Measurements from ENCODE around the gene C1orf167. TPM values are rescaled to one million over a fixed set of nuclear protein-coding genes. Genes with fewer than 3 reads are reported as not detected.

C1orf167 gene
- total RNA-seq, 6 donors from 2014 or later = 1.0 to 14.3 (median 8.8) TPM

DNA sequence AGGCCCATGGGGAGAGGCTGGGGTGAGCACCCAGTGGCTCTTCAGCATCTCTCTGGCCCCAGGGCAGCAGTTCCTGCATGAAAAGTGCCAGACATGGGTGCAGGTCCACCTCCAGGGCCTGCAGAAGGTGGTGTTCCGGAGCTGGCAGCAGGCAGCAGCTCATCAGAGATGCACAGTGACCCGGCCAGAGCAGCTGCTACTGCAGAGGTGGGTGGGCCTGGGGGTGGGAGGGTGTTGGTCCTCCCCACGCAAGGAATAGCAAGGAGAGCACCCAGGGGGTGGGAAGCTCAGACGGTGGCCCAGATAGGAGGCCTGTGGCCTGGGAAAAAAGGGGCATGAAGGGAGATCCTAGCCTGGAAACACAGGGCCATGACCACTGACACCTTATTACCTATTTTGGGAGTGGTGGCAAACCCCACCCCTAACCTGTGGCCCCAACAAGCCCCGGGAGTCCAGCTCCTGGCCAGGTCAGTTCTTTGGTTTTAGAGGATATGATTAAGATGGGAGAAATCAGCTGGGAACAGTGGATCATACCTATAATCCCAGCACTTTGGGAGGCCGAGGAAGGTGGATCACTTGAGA, 20.2 kb downstream of the C1orf167 start:
- Histone ChIP-seq H3K4me1 (peaks cover 20 to 31% (median 29%) of the 10 kb centered on the region in 4 donors), H3K9me3 (no peaks in the 10 kb centered on the region), H3K36me3 (no peaks in the 10 kb centered on the region), H3K27me3 (no peaks in the 10 kb centered on the region), H3K27ac (no peak overlapping the region), H3K4me3 (no peak overlapping the region)
- TF ChIP-seq EP300 (IDR thresholded peaks at IDR 0.05) (no peak), CTCF (IDR thresholded peaks at IDR 0.05) (no peak), POLR2AphosphoS5 (IDR thresholded peaks at IDR 0.05) (no peak), POLR2A (IDR thresholded peaks at IDR 0.05) (no peak)
- 85 to 92% methylated on average over 6 of the region's 6 CpGs for WGBS, 2 donors
- ATAC-seq (ENCODE audit: low FRiP score in 2 of 2) (no peak), DNase-seq (peak in 1 of 2 donors; percentile 37)

DNA sequence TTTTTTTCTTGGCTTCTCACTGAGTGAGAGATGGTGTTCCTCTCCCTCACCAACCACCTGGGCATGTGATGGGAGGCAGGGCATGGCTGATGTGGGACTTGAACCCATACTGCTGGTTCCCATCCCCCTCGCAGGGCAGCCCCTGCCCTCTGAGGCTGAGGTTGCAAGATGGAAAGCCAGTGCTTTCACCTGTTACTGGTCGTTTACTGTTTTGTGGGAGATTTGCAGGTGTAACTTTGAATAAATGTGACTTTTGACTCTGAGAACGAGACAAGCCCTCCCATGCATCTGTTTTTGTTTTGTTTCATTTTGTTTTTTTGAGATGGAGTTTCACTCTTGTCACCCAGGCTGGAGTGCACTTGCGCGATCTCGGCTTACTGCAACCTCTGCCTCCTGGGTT, 21.6 kb downstream of the C1orf167 start:
- no peak for DNase-seq
- Histone ChIP-seq H3K9me3 (no peaks in the 10 kb centered on the region), H3K4me3 (no peak overlapping the region), H3K27me3 (no peaks in the 10 kb centered on the region), H3K36me3 (no peaks in the 10 kb centered on the region), H3K4me1 (peaks cover 33 to 44% (median 43%) of the 10 kb centered on the region in 4 donors), H3K27ac (no peak overlapping the region)
- 94 to 95% methylated on average over 5 to 6 of the region's 6 CpGs for whole genome bisulfite sequencing, 2 donors
- no peak for ATAC-seq (ENCODE audit: low FRiP score in 2 of 2)
- TF ChIP-seq POLR2AphosphoS5 (IDR thresholded peaks at IDR 0.05) (no peak), EP300 (IDR thresholded peaks at IDR 0.05) (no peak), CTCF (IDR thresholded peaks at IDR 0.05) (no peak), POLR2A (IDR thresholded peaks at IDR 0.05) (no peak)

- no peak for TF ChIP-seq POLR2A (IDR thresholded peaks at IDR 0.05)
- no peak for TF ChIP-seq EP300 (IDR thresholded peaks at IDR 0.05)
- TF ChIP-seq POLR2AphosphoS5 (IDR thresholded peaks at IDR 0.05) = no peak
- no peak for TF ChIP-seq CTCF (IDR thresholded peaks at IDR 0.05)
- DNase-seq = peak in 1 of 2 donors; percentile 60
Measured at GRCh38 chr1:11784256-11784992, 22.4 kb downstream of the C1orf167 start.

GRCh38 chr1:11784993-11785769, 23.2 kb downstream of the C1orf167 start:
- 16 to 17% methylated on average over 5 to 10 of the region's 30 CpGs for WGBS, 2 donors
- peak overlapping the region in 3 of 4 donors; percentile 1 to 32 (median 32) for H3K4me3 ChIP-seq
- peak; percentile 74 to 80 for ATAC-seq (ENCODE audit: low FRiP score in 2 of 2)
- peaks cover 49 to 60% (median 59%) of the 10 kb centered on the region in 4 donors for H3K4me1 ChIP-seq
- no peaks in the 10 kb centered on the region for H3K9me3 ChIP-seq
- no peaks in the 10 kb centered on the region for H3K27me3 ChIP-seq
- TF ChIP-seq CTCF (IDR thresholded peaks at IDR 0.05) (peak; percentile 79 to 96 (median 92)), POLR2AphosphoS5 (IDR thresholded peaks at IDR 0.05) (peak; percentile 7 to 14), EP300 (IDR thresholded peaks at IDR 0.05) (peak in 1 of 4 donors; percentile 4), POLR2A (IDR thresholded peaks at IDR 0.05) (peak in 2 of 4 donors; percentile 4 to 19)
- DNase-seq = peak; percentile 83 to 91
- peak overlapping the region in 3 of 4 donors; percentile 72 to 99 (median 81) for H3K27ac ChIP-seq
- peaks cover 0 to 9% (median 2%) of the 10 kb centered on the region in 4 donors for H3K36me3 ChIP-seq

More at GRCh38 chr1:11784256-11784992, 22.4 kb downstream of the C1orf167 start:
- no peaks in the 10 kb centered on the region for H3K9me3 ChIP-seq
- peak overlapping the region; percentile 33 to 83 (median 76) for H3K27ac ChIP-seq
- H3K4me3 ChIP-seq = peak overlapping the region in 2 of 4 donors; percentile 32
- ATAC-seq (ENCODE audit: low FRiP score in 2 of 2) = peak in 1 of 2 donors; percentile 3
- H3K4me1 ChIP-seq = peaks cover 42 to 53% (median 51%) of the 10 kb centered on the region in 4 donors
- H3K27me3 ChIP-seq = no peaks in the 10 kb centered on the region
- 59 to 70% methylated on average over 13 to 16 of the region's 21 CpGs for WGBS, 2 donors
- peaks cover 0 to 1% (median 0%) of the 10 kb centered on the region in 4 donors for H3K36me3 ChIP-seq
